DOHH2 (cell line): ENCODE data around the gene CWH43.

Experiments used
- EZH2phosphoT487 ChIP-seq: fragments of 200-600 bp; sonication (generic); IDR thresholded peaks from 2 replicates; pipeline ENCODE4 v1.6.1; 2017; ENCODE audit warnings: borderline replicate concordance, mild to moderate bottlenecking, antibody characterized with exemption, low read length, moderate library complexity, mixed read lengths
- TF ChIP-seq, protein P1 (sequence below): fragments of 200-600 bp; sonication (generic); IDR thresholded peaks from one replicate; pipeline ENCODE4 v1.5.1; 2014; ENCODE audit warnings: antibody characterized with exemption, mild to moderate bottlenecking, low read depth, low read length; ENCODE audit not compliant: poor library complexity, severe bottlenecking

DNA sequence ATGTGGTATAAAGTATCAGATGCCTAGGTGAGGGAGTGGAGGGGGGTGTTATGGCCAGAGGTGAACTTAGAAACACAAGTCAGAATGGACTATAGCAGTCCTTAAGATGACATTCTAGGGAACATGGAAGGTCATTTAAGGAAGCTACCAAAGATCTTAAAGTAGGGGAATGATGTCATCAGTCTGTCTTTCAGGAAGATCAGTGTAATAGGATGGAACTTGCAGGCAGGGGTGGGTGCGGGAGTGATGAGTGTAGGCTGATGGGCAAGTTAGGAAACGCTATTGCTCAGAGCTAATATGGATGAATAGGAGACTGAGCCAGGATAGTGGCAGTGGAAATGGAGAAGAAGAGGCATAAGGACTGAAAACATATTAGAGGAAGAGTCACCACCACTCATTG is 27.5 kb upstream of the CWH43 start:
- TF ChIP-seq, protein P1, sequence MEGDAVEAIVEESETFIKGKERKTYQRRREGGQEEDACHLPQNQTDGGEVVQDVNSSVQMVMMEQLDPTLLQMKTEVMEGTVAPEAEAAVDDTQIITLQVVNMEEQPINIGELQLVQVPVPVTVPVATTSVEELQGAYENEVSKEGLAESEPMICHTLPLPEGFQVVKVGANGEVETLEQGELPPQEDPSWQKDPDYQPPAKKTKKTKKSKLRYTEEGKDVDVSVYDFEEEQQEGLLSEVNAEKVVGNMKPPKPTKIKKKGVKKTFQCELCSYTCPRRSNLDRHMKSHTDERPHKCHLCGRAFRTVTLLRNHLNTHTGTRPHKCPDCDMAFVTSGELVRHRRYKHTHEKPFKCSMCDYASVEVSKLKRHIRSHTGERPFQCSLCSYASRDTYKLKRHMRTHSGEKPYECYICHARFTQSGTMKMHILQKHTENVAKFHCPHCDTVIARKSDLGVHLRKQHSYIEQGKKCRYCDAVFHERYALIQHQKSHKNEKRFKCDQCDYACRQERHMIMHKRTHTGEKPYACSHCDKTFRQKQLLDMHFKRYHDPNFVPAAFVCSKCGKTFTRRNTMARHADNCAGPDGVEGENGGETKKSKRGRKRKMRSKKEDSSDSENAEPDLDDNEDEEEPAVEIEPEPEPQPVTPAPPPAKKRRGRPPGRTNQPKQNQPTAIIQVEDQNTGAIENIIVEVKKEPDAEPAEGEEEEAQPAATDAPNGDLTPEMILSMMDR = no peak
- TF ChIP-seq EZH2phosphoT487 = no peak
